ENCODE results near the gene REPS1.

DNA sequence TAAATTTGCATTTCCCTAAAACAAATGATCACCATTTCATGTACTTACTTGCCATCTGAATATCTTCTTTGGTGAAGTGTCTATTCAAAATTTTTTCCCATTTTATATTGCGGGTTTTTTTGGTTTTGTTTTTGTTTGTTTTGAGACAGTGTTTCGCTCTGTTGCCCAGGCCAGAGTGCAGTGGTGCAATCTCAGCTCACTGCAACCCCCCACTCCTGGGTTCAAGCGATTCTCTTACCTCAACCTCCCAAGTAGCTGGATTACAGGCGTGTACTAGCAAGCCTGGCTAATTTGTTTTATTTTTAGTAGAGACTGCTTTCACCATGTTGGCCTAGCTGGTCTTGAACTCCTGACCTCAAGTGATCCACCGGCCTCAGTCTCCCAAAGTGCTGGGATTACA, 9.1 kb upstream of the REPS1 start:
- TF ChIP-seq, protein P1, sequence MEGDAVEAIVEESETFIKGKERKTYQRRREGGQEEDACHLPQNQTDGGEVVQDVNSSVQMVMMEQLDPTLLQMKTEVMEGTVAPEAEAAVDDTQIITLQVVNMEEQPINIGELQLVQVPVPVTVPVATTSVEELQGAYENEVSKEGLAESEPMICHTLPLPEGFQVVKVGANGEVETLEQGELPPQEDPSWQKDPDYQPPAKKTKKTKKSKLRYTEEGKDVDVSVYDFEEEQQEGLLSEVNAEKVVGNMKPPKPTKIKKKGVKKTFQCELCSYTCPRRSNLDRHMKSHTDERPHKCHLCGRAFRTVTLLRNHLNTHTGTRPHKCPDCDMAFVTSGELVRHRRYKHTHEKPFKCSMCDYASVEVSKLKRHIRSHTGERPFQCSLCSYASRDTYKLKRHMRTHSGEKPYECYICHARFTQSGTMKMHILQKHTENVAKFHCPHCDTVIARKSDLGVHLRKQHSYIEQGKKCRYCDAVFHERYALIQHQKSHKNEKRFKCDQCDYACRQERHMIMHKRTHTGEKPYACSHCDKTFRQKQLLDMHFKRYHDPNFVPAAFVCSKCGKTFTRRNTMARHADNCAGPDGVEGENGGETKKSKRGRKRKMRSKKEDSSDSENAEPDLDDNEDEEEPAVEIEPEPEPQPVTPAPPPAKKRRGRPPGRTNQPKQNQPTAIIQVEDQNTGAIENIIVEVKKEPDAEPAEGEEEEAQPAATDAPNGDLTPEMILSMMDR (IDR thresholded peaks at IDR 0.05): no peak
- no peak for TF ChIP-seq POLR2A (IDR thresholded peaks at IDR 0.05)

Data from transverse colon (tissue), 3 donors.